ENCODE measurements around the gene GIMAP6. TPM values are rescaled to one million over a fixed set of nuclear protein-coding genes. Genes with fewer than 3 reads are reported as not detected.

Gene GIMAP6
- total RNA-seq, 4 donors from 2014 or later = 17.7 to 73.6 (median 45.0) TPM

GRCh38 chr7:150668977-150669376 is 36.8 kb upstream of the GIMAP6 start:
- no peak overlapping the region for H3K27ac ChIP-seq
- H3K4me3 ChIP-seq (replicated peaks in 1 of 3) = no peak overlapping the region
- H3K4me1 ChIP-seq = no peaks in the 10 kb centered on the region
- no peak for TF ChIP-seq POLR2A (IDR thresholded peaks at IDR 0.05)
- TF ChIP-seq, protein P1, sequence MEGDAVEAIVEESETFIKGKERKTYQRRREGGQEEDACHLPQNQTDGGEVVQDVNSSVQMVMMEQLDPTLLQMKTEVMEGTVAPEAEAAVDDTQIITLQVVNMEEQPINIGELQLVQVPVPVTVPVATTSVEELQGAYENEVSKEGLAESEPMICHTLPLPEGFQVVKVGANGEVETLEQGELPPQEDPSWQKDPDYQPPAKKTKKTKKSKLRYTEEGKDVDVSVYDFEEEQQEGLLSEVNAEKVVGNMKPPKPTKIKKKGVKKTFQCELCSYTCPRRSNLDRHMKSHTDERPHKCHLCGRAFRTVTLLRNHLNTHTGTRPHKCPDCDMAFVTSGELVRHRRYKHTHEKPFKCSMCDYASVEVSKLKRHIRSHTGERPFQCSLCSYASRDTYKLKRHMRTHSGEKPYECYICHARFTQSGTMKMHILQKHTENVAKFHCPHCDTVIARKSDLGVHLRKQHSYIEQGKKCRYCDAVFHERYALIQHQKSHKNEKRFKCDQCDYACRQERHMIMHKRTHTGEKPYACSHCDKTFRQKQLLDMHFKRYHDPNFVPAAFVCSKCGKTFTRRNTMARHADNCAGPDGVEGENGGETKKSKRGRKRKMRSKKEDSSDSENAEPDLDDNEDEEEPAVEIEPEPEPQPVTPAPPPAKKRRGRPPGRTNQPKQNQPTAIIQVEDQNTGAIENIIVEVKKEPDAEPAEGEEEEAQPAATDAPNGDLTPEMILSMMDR (IDR thresholded peaks at IDR 0.05) = no peak
- no peak for DNase-seq
- H3K36me3 ChIP-seq = no peaks in the 10 kb centered on the region
- no peaks in the 10 kb centered on the region for H3K9me3 ChIP-seq
- H3K27me3 ChIP-seq = no peaks in the 10 kb centered on the region
- intact Hi-C loops (cut with DNase I) = no loop called here

DNA sequence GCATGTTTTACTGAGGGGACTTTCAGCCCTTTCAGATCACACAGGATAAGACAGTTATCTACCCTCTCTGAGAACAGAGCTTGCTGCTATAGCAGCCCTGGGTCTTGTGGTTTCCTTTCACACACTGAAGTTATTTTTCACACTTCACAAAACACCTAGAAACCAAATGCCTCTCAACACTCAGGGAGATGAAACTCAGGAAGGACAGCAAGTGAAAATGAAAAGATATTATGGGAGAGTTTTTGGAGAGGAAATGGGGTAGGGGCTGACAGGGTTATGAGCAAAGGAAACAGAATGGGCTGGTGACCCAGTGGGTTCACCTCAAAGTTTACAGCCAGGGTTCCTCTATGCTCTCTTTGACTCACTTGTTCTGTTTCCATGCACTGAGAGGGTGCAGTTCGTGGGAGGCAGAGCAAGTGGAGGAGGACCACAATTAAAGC is 36.3 kb upstream of the GIMAP6 start:
- WGBS, 2 donors = 58 to 71% methylated on average over 1 of the region's 1 CpG
- TF ChIP-seq, protein P1 (IDR thresholded peaks at IDR 0.05) = no peak
- no peak for TF ChIP-seq POLR2A (IDR thresholded peaks at IDR 0.05)

GRCh38 chr7:150666412-150666811 is 34.2 kb upstream of the GIMAP6 start:
- Histone ChIP-seq H3K9me3 (no peaks in the 10 kb centered on the region), H3K36me3 (no peaks in the 10 kb centered on the region), H3K4me1 (no peaks in the 10 kb centered on the region), H3K4me3 (replicated peaks in 1 of 3) (no peak overlapping the region), H3K27ac (no peak overlapping the region), H3K27me3 (no peaks in the 10 kb centered on the region)
- DNase-seq = no peak
- no peak for TF ChIP-seq POLR2A (IDR thresholded peaks at IDR 0.05)
- TF ChIP-seq, protein P1 (IDR thresholded peaks at IDR 0.05) = no peak
- intact Hi-C loops (cut with DNase I) = no loop called here

More for the DNA sequence above, 36.3 kb upstream of the GIMAP6 start:
- intact Hi-C loops (cut with DNase I) = no loop called here
- H3K4me3 ChIP-seq (replicated peaks in 1 of 3) = no peak overlapping the region
- H3K36me3 ChIP-seq = no peaks in the 10 kb centered on the region
- no peaks in the 10 kb centered on the region for H3K9me3 ChIP-seq
- H3K27me3 ChIP-seq = no peaks in the 10 kb centered on the region
- no peak overlapping the region for H3K27ac ChIP-seq
- no peak for DNase-seq
- no peaks in the 10 kb centered on the region for H3K4me1 ChIP-seq

- no peaks in the 10 kb centered on the region for H3K36me3 ChIP-seq
- intact Hi-C loops (cut with DNase I) = no loop called here
- H3K27ac ChIP-seq = no peak overlapping the region
- no peak overlapping the region for H3K4me3 ChIP-seq (replicated peaks in 1 of 3)
- WGBS, 2 donors = 90 to 100% methylated on average over 2 of the region's 2 CpGs
- TF ChIP-seq, protein P1 (IDR thresholded peaks at IDR 0.05) = no peak
- TF ChIP-seq POLR2A (IDR thresholded peaks at IDR 0.05) = no peak
- H3K9me3 ChIP-seq = no peaks in the 10 kb centered on the region
- no peak for DNase-seq
- no peaks in the 10 kb centered on the region for H3K4me1 ChIP-seq
- H3K27me3 ChIP-seq = no peaks in the 10 kb centered on the region
Observed at GRCh38 chr7:150665896-150666295, 33.7 kb upstream of the GIMAP6 start.

DNA sequence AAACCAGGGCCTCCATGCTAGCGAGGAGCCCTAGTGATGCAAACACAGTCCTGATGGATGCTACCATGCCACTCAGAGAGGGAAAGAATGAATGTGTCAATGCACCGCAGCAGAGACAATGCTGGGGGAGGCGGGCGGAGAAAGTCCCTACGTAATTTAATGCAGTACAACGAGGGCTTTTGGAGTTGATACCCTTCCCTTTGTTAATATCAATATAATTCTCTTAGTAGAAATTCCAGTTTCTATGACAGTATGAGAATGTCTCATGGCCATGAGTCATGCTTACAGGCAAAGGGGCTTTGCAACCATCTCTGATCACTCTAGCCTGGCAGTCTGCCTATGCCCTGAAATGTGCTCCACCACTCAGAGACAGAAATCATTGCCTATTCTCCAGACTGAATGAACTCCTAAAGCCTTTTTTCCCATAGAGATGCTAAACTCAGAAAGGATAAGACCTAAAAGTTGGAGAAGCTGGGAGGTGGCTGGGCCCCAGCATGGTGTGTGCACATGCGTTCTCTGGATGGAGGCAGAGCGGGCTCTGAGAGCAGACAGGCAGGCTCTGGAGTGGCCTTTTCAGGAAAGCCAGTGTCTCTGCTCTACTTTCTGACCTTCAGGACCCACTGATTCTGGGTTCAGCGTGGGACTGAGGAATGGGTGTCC is 33.0 kb upstream of the GIMAP6 start:
- H3K27me3 ChIP-seq = no peaks in the 10 kb centered on the region
- no peak for TF ChIP-seq POLR2A (IDR thresholded peaks at IDR 0.05)
- TF ChIP-seq, protein P1 (IDR thresholded peaks at IDR 0.05) = no peak
- H3K27ac ChIP-seq = no peak overlapping the region
- H3K9me3 ChIP-seq = no peaks in the 10 kb centered on the region
- intact Hi-C loops (cut with DNase I) = no loop called here
- no peaks in the 10 kb centered on the region for H3K36me3 ChIP-seq
- H3K4me3 ChIP-seq (replicated peaks in 1 of 3) = no peak overlapping the region
- no peaks in the 10 kb centered on the region for H3K4me1 ChIP-seq
- WGBS, 2 donors = 91 to 92% methylated on average over 9 of the region's 9 CpGs
- DNase-seq = no peak
